ENCODE data around the gene RANBP17.

Gene RANBP17

DNA sequence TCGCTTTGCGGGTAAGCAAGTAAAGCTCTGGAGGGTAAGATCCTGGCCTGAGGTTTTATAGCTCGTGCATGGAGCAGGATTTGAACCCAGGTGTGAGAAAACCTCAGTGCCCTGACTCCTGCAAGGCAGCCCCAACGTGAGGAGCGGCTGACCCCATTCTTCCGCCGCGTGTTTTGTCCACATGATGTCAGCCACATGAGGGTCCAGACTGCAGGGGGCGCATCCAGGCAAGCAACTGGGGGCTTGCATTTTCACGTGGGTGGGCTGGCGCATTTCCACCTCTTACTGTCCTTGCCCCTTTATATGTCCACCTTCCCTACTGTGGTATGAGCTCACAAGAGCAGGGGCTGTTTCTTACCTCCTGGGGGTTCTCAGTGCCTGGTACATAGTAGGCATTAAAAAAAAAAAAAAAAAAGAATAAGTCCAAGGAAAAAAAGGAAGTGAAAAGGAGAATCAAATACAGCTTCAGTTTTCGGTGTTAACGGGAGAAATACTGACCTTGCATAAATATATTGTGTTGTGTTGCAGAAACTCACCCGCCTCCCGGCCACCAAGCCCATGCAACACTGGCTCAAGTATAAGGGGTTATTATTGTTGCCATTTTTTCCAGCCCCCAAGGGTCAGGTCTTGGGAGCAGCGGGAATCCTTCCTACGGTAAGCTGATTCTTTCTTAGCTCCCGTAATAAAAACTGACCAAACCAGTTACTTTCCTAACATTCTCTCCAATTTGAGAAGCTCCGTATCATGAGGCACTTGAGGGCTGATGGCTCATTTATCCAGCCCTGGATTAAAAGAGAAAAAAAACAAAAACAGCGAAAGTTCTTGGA is 462.2 kb downstream of the RANBP17 start:
- DNase-seq: no peak

DNA sequence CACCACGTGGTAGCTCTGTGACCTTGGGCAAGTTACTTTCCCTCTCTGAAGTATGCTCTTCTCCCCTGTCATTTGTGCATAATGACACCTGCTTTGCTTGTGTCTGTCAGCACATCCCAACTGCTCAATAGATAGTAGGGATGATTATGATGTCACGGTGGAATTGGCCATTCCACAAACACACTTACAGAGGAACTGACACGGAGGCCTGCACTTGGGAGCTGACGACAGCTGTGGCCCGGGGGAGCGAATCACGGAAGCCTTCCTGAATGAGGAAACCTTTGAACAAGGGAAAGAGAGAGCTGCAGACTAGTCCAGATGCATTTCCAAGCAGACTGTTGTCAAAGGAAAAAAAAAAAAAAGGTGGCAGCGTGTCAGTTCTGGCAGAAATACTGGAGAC is 468.2 kb downstream of the RANBP17 start:
- DNase-seq: no peak

DNA sequence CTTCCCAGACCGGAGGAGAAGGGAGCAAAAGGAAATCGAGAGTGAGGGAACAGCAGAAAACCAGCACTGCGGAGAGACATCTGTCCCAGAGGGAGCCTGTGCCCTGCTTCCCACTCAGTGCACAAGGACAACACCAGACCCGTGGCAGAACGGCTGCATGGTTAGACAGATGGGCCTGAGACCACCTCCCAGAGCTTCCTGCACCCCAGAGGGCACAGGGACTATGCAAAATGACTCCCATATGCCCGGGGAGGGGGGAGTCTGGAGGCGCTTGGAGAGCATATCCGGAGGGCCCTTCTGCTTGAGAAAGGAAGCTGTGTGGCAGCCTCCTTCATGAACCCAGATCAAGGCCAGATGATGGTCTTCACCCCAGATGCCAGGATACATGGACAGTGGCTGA is 473.8 kb downstream of the RANBP17 start:
- DNase-seq: no peak

DNA sequence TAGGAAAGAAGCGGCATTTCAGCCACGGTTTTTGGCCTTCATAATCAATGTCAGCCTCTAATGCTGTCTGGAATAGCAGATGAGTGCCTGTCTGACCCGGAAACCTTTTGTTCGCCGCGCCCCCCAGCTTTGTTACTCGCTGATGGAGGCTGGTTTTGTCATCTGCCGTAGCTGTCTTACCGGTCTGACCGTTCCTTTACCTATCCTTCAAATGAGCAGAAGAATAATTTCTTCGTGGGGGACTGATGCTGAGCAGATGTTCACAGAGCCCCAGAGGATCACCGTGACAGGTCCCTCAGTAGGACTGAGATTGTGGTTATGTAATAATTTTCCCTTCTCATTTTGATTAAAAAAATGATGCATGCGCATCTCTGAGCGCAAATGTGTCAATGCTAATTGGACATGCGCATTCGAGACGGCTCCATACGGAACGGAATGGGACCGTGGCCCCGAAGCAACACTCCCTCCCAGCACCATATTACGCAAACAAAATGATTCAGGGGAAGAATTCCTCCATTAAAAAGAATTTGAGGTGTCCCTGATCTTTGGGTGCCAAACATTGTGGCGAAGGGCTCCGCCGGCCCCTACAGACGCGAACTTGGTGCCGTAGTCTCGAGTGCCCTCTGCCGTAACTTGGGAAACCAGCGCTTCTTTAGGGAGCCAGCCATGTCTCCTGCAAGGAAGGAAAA is 474.8 kb downstream of the RANBP17 start:
- DNase-seq: peak; percentile 60

DNA sequence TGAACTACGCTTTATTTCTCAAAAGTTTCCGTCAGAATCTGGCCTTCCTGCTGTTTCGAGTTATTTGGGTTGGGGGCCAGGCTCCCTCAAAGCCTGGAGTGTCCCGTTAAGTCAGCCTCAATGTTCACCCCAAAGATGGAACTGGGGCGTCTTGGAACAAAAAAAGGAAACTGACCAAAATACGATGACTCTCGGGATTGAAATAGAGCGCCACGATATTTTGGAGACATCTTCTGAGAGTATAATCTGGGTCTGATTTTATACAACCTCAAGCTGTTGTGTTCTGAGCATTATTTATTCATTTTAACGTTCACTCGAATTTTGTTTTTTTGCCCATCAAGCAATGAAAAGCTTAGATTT is 475.4 kb downstream of the RANBP17 start:
- DNase-seq: no peak

DNA sequence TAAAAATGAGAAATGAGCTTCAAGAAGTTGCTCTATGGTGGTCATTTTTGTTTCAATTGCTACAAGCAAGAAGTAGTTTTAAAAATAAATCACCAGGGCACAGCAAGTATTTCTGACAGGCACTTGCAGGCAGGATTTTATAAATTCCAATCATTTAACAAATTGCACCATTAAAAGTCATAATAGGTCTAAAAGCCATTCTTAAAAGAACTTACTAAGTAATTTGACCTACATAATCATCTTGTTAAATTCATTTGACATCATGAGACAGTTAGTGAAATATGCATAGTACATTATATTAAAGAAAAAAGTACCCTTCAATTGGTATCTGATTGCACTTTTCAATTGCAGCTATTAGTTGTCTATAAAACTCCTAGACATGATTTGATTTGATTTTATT is 478.2 kb downstream of the RANBP17 start:
- DNase-seq: no peak

DNA sequence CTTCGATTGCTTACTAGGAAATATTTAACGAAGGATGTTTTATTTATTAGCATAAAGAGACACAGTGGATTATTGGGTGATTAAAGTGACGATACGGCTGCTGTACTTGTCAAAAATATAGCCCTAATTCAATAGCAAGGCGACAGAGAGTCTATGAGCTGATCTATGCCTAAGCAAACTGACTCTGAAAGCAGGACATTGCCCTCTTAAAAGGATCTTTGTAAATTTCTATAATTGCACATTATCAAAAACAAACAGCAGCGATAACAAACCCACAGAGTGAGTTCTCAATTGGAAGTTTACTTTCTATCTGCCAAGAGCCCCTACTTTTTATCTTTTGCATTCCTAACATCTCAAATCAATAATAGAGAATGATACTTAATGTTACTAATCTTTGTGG is 478.7 kb downstream of the RANBP17 start:
- DNase-seq: no peak

DNA sequence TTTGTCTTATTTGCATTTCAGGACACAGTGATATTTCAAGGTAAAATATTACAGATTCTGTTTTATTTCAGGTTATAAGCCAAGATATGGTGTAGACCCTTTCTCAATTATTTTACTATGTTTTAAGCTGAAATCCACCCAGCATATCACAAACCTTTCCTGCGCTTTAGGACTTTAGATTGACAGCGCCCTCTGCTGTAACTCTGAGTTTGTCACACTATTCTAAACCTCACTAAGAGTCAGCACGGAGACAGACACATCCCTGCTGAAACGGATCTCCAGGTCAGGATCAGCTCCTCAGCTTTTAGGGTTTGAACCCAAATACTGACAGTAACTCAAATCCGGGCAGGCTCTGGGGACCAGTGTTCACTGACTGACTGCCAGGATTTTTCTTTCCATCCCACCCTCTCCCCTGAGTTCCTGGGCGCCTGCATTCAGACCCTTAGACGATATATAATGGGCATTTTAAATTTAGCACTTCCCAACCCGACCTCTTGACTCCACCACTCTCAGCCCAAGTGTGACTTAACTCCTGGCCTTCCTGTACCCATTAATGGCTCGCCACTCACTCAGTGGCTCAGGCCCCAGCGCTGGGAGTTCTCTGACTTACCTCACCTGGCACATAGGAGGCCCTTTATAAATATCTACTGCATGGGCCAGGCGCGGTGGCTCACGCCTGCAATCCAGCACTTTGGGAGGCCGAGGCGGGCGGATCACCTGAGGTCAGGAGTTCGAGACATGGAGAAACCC is 480.7 kb downstream of the RANBP17 start:
- peak; percentile 34 for DNase-seq

DNA sequence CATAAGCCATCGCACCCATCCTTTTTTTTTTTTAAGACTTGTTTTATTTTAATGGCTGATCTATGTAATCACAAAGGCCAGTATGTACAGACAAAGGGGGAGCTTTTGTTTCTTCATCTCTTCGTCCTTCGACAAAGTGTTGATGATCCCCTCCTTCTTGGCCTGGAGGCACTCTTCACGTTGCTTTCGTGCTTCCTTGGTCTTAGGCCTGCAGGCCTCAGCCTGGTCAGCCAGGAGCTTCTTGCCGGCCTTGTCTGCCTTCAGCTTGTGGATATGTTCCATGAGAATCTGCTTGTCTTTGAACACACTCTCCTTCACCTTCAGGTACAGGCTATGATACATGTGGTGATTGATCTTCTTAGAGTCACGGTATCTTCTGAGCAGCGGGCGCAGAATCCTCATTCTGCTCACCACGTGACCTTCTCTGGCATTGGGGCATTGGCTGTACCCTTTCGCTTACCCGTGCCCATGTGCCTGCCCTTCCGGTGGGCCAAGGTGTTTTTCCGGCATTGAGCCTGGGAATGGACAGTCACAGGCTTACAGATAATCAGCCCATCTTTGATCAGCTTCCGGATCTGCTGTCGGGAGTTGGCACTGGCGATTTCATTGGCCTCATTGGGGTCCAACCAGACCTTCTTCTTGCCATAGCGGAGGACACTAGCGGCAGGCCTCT is 483.3 kb downstream of the RANBP17 start:
- DNase-seq: no peak

Data from femur (tissue), 1 donor.